HG02938 (cell line): Measurements from ENCODE around the gene GOSR1.
"Not testable (repeated sequence)": the region's sequence is repeated elsewhere in the genome, so short reads cannot be mapped to it uniquely, and the experiment has no call there.

Experiments
- ATAC-seq: cut with Tn5 transposase; IDR thresholded peaks from one replicate; pipeline ENCODE4 v1.9.1; 2021; ENCODE audit warnings: mild to moderate bottlenecking, moderate library complexity; ENCODE audit not compliant: unreplicated experiment

The GOSR1 gene

DNA sequence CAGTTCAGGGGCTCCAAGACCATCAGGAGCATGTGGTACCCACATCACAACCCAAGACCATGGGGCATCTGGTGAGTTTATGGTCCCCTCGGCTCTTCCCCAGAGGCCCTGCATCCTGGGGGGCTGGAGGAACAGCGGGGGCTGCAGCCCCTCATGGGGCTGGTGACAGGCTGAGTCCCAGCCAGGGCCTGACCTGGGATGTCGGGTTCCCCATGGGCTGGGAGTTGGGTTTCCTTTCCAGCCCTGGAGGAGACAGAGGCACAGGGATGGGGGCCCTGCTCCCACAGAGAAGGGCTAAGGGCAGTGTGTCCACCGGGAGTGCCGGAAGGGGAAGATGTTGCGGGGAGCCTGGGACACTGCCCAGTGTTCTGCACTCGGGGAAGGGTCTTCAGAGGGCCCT lies 82.4 kb downstream of the GOSR1 start:
- ATAC-seq, result no peak

DNA sequence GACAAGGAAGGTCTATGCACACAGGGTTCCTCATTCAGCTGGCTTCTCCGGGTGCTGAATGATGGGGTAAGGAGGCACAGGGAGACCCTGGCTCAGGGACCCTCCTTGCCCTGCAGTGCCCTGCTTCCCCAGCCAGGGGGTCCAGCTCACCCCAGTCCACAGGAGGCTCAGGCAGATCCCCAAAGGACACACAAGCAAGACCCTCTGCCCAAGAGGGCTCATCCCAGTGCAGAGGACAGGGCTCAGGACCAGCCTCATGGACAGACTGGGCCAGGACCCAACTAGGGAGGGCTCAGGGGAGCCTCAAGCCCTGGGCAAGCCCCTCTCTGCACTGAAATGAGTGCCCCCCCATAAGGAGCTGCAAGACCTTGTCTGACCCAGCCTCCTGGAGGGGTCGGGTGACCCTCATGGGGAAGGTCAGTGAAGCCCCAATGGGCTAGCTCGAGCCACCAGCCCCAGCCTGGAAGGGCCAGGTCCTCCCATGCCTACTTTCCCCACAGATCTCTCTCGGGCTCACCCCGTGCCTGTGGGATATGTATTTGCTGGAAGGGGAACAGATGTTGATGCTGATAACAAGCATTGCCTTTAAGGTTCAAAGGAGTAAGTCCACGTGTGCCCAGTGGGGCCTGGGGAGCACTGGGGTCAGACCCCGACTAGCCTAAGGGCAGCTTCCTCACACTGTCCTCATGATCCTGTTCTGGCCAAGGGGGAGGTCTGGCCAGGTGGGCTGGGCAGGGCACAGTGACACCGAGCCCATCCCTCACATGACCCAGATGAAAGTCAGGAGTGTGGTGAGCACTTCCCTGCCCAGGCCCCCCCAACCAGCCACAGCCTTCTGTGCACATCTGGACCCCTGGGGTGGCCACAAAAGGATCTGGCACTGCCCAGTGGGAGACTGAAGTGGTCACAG lies 83.2 kb downstream of the GOSR1 start:
- not testable (repeated sequence) for ATAC-seq

DNA sequence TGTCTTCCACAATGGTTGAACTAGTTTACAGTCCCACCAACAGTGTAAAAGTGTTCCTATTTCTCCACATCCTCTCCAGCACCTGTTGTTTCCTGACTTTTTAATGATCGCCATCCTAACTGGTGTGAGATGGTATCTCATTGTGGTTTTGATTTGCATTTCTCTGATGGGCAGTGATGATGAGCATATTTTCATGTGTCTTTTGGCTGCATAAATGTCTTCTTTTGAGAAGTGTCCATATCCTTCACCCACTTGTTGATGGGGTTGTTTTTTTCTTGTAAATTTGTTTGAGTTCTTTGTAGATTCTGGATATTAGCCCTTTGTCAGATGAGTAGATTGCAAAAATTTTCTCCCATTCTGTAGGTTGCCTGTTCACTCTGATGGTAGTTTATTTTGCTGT lies 84.6 kb downstream of the GOSR1 start:
- not testable (repeated sequence) for ATAC-seq

DNA sequence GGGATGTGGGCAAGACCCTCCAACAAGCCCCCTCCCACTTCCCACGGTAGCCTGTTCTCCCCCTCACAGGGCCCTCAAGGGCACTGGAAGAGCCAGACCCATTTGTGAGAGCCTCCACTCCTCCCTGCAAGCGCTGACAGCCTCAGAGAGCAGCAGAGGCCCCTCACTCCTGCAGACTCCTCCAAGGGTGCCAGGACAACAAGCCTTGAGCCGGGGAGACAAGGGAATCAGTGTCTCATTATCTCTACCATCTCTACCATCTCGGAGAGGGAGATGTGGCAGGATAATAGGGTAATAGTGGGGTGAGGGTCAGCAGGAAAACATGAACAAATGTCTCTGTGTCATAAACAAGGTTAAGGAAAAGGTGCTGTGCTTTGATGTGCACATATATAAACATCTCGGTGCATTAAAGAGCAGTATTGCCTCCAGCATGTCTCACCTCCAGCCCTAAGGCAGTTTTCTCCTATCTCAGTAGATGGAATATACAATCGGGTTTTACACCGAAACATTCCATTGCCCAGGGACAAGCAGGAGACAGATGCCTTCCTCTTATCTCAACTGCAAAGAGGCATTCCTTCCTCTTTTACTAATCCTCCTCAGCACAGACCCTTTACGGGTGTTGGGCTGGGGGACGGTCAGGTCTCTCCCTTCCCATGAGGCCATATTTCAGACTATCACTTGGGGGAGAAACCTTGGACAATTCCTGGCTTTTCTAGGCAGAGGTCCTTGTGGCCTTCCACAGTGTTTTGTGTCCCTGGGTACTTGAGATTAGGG lies 86.1 kb downstream of the GOSR1 start:
- not testable (repeated sequence) for ATAC-seq

DNA sequence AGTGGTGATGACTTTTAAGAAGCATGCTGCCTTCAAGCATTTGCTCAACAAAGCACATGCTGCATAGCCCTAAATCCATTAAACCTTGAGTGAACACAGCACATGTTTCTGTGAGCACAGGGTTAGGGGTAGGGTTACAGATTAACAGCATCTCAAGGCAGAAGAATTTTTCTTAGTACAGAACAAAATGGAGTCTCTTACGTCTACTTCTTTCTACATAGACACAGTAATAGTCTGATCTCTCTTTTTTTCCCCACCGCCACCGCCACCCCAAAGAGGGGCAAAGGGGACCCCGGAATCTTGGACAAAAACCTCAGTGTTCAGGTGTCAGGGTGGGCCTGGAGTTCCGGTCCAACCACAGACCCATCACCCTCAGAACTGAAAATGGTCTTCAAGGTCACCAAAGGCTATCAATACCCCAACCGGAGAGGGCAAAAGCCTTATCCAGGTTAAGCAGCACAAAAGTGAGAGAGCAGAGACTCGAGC lies 86.7 kb downstream of the GOSR1 start:
- not testable (repeated sequence) for ATAC-seq

DNA sequence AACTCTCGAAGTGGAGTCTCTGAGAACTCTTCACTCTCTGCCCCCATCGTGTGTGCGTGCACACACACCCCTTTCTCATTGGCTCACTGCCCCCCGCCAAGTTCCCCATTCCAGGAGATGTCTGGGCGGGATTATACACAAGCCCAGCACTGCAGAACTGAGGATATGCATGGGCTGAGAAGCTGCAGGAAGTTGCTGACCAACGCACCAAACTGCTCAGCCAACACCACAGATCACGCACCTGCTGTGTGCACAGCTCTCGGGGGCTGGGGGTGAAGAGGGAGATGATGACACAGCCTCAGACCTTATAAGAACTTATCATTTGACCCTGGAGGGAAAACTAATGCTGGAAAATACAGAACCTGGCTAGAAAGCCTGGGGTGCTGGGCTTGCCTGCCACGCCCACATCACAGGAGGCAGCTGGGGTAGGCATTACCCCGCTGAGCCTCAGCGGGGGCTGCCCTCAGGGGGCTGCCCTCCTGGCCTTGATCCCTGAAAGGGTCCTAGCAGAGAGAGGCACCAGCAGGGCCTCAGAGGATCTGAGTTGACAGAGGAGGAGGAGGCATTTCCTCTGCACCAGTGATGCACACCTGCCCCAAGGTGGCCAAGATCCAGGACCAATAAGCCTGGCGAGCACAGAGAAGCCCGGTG lies 87.3 kb downstream of the GOSR1 start:
- not testable (repeated sequence) for ATAC-seq

DNA sequence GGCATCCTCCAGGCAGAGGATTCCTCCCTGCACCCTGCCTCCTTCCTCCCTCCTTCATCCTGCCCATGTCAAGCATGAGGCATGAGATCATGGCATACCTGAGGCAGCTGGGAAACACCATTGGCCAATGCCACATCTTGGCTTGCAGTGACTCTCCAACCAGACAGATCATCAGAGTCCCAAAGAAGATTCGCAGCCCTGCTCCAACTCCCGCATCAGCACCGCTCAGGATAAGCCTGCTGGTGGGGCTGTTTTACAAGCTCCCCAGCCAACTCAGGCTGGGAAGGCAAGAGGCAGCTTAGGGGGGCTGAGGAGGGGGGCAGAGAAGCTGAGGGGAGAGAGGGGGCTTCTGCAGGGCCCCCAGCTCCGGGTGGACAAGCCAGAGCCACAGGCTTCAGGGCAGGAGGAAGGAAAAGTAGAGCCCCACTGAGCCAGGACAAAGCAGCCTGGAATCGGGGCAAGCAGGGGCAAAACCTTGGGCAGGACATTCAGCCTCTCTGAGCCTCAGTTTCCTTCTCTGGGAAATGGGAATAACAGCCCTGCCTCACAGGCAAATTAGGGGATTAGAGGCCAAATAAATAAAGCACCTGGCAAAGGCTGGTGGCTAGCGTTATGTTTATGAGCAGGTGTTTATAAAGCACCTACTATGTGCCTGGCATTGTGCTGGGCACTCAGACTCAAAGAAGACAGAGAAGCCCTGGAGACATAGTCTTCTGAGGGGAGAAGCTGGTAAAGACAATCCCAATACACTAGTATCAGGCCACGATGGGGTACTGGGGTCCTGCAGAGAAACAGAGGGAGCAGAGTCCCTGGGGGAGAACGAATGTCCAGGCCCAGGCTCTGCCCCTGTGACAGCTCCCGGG lies 88.1 kb downstream of the GOSR1 start:
- ATAC-seq, result no peak

DNA sequence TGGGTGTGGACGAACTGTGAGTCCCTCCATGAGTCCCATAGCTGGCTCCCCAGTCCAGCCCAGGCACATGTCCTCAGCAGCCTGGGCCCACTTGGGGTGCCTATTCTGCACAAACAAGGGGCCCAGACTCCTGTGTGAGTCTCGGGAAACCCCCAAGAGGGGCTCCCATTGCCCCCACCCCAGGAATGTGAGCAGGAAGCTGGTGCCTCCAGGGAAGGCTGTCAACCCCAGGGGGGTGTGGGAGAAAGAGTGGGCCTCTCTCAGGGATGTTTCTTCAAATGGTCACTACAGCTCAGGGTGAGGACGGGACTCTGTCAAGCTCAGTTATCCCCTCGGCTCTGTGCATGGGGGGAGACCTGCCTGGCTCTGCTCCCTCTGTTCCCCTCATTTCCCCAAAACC lies 88.9 kb downstream of the GOSR1 start:
- ATAC-seq, result not testable (repeated sequence)

DNA sequence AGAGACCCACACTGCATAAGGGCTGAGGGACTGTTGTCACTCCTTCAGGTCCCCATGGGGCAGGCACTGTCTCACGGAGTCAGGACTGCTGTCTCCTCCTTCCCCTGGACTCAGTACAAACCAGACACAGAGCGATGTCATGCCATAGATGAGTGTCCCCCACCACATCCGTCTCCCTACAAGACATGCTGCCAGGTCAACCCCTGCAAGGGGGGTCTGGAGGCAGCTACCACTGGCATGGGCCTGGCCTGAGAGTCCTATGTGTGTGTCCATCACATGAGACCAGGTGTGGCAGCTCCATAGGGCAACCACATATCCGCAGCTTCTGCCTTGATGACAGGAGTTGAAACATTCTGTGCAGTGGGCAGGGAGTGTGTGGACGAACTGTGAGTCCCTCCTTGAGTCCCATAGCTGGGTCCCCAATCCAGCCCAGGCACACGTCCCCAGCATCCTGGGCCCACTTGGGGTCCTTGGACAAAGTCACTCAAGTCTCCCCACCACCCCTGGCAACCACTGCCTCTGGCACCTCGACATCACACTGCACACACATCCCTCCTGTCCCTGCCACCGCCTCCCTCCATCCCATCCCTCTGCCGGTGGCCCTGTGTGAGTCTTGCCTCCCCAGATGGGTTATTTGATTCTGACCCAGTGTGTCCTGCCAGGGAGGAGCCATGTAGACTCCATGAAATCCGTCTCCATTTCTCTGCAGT lies 89.5 kb downstream of the GOSR1 start:
- ATAC-seq, result not testable (repeated sequence)

DNA sequence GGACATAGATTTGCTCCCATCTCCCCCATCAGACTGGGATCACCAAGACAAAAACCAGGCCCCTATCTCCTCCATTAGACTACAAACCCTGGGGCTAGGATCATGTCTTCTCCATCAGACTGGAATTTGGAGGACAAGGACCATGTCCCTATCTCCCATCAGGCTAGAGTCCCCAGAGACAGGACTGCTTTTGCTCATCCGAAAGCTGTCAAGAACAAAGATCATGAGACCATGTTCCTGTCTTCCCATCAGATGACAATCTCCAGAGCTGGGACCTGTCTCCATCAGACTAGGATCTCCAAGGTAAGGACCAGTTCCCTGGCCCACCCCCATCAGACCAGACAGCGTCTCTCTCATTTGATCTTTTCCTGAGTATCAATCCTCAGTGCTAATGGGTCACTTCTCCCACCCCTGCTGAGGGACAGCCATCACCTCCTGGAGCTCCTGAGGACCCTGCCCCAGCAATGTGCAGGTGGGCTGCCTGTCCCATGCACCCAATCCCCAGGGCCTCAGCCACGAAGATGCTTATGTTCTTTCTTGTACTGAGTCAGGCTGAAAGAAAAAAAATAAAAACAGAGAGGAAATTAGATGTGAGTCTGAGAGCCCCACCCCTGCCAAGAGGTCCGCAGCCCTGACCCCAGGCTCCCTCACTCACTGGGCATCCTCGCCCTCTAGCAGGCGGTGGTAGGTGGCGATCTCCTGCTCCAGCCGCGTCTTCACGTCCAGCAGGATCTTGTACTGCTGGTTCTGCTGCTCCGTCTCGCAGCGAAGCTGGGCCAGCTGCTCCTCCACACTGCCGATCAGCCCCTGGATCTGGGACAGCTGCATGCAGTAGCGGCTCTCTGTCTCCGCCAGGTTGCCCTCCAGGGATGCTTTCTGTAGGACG lies 90.3 kb downstream of the GOSR1 start:
- no peak for ATAC-seq

DNA sequence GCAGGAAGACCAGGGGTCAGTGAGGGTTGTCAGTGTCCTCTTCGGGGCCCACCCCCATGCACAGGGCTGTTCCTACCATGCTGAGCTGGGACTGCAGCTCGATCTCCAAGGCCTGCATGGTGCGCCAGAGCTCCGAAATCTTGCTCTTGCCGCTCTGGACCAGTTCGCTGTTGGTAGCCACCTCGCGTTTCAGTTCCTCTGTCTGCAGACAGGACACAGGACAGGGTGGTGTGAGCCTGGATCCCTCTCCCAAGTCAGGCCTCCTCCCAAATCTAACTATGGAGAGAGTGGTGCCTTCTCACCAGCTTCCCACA lies 90.9 kb downstream of the GOSR1 start:
- ATAC-seq, result no peak

DNA sequence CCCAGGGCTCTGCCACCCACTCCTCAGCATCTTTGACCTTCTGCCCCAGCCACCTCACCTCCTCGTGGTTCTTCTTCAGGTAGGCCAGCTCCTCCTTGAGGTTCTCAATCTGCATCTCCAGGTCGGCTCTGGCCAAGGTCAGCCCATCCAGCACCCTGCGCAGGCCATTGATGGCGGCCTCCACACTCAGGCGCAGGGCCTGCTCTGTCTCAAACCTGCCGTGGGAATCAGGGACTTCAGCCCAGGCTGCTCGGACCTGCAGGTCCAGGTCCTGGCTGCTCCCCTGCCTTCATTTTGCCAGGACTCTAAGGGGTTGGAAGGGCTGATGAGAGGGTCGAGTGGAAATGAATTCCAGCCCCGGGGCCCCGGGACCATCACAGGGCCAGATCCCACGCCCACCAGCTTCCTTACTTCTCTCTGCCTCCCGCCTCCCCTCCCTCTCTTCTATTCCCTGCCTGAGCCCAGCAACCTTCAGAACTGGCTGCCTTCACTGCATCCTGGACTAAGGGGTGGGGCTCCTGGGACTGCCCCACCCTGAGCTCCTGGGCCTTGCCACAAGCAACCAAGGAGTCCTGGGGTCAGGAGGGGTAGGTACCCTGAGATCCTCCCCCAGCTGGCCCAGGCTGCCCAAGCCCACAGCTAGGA lies 92.4 kb downstream of the GOSR1 start:
- not testable (repeated sequence) for ATAC-seq

DNA sequence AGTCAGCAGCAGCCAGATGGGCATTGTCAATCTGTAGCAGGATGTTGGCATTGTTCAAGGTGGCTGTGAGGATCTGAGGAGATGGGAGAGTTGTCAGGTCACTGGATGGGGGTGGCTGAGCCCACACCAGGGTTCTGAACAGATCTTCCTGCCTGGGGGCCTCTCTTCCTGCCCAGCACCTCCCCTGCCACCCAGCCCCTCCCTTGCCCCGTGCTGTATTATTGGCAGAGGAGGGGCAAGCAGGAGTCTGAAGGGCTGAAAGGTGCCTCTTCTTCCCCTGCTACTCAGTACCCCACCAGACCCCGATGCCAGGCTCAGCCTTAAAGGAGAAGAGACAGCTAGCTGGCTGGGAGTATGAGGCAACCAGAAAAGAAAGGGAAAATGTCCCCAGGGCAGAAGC lies 93.0 kb downstream of the GOSR1 start:
- no peak for ATAC-seq

DNA sequence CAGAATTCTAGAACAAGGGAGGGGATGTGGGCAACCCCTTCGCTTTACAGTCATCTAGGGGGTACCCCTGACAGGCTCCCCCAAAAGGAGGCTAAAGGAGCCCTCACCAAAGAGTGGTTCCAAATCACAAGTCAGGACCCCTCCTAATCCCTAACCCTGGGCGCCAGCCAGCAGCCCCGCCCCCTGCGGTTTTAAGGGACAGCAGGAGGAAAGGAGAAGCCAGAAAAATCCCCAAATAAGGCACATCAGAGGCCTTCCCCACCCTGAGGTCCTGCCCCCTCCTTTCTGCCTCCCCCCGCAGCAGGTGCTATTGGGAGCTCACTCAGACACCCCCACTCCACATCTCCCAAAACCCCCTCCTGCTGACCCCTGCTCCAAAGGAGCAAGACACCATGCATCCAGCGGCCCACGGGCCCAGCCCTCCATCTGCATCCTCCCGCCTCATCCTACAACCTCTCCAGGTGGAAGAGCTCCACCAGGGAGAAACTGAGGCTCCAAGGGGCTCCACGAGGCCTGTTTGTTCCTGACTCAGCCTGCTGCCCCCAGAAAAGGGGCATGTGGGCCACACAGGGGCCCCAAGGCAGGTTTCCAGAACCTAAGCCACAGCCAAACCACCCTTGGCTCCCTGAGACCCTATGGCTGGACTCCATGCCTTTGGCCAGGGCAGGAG lies 93.5 kb downstream of the GOSR1 start:
- ATAC-seq, result no peak

DNA sequence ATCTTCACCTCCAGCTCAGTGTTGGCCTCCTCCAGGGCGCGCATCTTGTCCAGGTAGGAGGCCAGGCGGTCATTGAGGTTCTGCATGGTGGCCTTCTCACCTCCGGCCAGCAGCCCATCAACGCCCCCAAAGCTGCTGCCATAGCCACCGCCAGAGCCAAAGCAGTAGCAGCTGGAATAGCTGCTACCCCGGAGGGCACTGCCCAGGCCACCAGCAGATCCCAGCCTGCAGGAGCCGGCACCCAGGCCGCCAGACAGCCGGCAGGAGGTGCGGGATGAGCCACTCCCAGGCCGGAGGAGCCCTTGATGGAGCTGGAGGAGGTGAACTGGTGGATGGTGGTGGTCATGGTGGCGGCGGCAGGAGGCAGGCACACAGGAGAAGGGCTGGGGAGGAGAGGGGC lies 94.2 kb downstream of the GOSR1 start:
- not testable (repeated sequence) for ATAC-seq

DNA sequence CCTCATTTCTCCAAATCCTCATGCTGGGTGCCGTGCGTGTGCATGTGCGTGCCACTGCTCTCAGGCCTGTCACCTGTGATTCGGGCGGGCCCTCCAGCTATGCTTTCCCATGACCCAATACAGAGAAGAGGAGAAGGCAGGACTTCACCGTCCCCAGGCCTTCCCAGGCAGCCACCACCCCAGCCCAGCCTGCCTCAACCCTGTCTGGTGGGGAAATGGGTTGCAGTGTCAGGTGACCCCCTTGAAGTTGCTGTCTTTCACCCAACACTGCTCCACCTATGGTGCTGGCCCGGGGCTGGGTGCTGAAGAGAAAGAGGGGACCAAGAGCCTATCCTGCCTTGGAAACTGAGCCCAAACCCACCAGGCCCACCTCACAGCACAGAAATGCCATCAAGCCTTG lies 94.7 kb downstream of the GOSR1 start:
- no peak for ATAC-seq

DNA sequence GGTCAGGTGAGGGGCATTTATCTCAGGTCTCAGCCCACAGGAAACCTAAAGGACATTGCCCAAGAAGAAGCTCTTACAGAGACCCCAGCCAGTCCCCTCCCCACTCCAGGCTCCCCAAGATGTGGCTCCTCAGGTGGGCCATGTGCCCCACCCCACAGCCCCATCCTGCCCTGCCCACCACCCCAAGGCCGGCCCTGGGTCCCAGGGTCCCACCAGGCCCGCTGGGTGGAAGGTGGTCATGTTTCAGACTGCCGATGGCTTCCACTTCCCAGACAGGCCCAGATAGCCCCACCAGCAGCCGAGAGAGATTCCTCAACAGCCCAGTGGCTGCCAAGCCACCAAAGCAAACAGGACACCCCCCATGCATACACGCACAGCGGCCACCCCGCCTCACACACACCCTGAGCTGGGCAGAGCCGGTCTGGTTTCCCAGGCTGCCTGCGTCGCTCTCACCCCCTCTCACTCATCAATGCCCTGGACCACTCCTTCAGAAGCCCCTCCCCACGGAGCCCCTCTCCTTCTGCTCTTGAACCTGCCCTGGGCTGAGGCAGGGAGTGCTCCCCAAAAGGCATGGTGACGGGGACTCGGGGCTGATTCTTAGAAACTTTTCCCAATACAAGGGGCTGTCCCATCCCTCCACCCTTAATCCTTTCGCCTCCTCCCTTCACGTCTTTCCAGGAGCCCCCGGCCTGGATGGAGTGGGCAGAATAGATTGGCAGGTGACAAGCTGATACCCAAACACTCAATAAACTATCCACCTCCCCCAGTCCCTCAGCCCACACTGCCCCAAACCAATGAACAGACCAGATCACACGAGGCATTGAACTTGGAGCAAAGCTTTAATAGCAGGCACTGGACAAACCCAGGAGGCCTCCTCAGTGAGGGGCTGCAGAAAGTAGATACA lies 95.7 kb downstream of the GOSR1 start:
- not testable (repeated sequence) for ATAC-seq
